ENCODE data around the gene C16orf90.

Gene C16orf90

DNA sequence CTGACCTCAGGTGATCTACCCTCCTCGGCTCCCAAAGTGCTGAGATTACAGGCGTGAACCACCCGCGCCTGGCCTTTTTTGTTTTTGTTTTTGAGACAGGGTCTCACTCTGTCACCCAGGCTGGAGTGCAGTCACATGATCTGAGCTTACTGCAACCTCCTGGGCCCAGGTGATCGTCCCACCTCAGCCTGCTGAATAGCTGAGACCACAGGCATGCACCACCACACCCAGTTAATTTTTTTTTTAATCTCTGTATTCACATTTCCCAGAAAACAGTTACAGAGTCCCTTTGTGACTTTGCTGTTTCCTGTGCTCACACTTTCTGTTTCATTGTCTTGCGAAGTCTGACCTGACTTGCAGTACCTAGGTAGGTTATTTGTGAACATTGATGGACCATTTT is 8.2 kb upstream of the C16orf90 start:
- TF ChIP-seq GLI2 (tag by site-specific recombination; IDR thresholded peaks at IDR 0.05; ENCODE audit: borderline replicate concordance, low read depth), result no peak
- TF ChIP-seq, protein P1, sequence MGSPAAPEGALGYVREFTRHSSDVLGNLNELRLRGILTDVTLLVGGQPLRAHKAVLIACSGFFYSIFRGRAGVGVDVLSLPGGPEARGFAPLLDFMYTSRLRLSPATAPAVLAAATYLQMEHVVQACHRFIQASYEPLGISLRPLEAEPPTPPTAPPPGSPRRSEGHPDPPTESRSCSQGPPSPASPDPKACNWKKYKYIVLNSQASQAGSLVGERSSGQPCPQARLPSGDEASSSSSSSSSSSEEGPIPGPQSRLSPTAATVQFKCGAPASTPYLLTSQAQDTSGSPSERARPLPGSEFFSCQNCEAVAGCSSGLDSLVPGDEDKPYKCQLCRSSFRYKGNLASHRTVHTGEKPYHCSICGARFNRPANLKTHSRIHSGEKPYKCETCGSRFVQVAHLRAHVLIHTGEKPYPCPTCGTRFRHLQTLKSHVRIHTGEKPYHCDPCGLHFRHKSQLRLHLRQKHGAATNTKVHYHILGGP (tag by site-specific recombination; IDR thresholded peaks at IDR 0.05), result no peak
- no peak for TF ChIP-seq ZNF473 (tag by site-specific recombination; IDR thresholded peaks at IDR 0.05)
- TF ChIP-seq ZNF394 (tag by site-specific recombination; IDR thresholded peaks at IDR 0.05; ENCODE audit: borderline replicate concordance), result no peak
- TF ChIP-seq, protein P2, sequence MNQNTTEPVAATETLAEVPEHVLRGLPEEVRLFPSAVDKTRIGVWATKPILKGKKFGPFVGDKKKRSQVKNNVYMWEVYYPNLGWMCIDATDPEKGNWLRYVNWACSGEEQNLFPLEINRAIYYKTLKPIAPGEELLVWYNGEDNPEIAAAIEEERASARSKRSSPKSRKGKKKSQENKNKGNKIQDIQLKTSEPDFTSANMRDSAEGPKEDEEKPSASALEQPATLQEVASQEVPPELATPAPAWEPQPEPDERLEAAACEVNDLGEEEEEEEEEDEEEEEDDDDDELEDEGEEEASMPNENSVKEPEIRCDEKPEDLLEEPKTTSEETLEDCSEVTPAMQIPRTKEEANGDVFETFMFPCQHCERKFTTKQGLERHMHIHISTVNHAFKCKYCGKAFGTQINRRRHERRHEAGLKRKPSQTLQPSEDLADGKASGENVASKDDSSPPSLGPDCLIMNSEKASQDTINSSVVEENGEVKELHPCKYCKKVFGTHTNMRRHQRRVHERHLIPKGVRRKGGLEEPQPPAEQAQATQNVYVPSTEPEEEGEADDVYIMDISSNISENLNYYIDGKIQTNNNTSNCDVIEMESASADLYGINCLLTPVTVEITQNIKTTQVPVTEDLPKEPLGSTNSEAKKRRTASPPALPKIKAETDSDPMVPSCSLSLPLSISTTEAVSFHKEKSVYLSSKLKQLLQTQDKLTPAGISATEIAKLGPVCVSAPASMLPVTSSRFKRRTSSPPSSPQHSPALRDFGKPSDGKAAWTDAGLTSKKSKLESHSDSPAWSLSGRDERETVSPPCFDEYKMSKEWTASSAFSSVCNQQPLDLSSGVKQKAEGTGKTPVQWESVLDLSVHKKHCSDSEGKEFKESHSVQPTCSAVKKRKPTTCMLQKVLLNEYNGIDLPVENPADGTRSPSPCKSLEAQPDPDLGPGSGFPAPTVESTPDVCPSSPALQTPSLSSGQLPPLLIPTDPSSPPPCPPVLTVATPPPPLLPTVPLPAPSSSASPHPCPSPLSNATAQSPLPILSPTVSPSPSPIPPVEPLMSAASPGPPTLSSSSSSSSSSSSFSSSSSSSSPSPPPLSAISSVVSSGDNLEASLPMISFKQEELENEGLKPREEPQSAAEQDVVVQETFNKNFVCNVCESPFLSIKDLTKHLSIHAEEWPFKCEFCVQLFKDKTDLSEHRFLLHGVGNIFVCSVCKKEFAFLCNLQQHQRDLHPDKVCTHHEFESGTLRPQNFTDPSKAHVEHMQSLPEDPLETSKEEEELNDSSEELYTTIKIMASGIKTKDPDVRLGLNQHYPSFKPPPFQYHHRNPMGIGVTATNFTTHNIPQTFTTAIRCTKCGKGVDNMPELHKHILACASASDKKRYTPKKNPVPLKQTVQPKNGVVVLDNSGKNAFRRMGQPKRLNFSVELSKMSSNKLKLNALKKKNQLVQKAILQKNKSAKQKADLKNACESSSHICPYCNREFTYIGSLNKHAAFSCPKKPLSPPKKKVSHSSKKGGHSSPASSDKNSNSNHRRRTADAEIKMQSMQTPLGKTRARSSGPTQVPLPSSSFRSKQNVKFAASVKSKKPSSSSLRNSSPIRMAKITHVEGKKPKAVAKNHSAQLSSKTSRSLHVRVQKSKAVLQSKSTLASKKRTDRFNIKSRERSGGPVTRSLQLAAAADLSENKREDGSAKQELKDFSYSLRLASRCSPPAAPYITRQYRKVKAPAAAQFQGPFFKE (tag by site-specific recombination; IDR thresholded peaks at IDR 0.05; ENCODE audit: borderline replicate concordance), result no peak
- no peak for TF ChIP-seq ZIC2 (tag by site-specific recombination; IDR thresholded peaks at IDR 0.05)
- no peak for TF ChIP-seq ZBTB8A (tag by site-specific recombination; IDR thresholded peaks at IDR 0.05)
- no peak for TF ChIP-seq ZNF354C (tag by site-specific recombination; IDR thresholded peaks at IDR 0.05; ENCODE audit: borderline replicate concordance, low read depth)
- no peak for TF ChIP-seq HOXC10 (CRISPR knock-in tag; IDR thresholded peaks at IDR 0.05)
- TF ChIP-seq, protein P3, sequence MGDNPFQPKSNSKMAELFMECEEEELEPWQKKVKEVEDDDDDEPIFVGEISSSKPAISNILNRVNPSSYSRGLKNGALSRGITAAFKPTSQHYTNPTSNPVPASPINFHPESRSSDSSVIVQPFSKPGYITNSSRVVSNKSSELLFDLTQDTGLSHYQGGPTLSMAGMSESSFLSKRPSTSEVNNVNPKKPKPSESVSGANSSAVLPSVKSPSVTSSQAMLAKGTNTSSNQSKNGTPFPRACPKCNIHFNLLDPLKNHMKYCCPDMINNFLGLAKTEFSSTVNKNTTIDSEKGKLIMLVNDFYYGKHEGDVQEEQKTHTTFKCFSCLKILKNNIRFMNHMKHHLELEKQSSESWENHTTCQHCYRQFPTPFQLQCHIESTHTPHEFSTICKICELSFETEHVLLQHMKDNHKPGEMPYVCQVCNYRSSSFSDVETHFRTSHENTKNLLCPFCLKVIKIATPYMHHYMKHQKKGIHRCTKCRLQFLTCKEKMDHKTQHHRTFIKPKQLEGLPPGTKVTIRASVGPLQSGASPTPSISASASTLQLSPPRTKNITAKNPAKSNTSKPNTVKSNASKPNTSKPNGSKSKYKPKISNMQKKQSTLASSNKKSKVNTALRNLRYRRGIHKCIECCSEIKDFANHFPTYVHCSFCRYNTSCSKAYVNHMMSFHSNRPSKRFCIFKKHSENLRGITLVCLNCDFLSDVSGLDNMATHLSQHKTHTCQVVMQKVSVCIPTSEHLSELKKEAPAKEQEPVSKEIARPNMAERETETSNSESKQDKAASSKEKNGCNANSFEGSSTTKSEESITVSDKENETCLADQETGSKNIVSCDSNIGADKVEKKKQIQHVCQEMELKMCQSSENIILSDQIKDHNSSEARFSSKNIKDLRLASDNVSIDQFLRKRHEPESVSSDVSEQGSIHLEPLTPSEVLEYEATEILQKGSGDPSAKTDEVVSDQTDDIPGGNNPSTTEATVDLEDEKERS (tag by site-specific recombination; IDR thresholded peaks at IDR 0.05), result no peak
- no peak for TF ChIP-seq ZNF707 (tag by site-specific recombination; IDR thresholded peaks at IDR 0.05)
- TF ChIP-seq ZNF112 (tag by site-specific recombination; IDR thresholded peaks at IDR 0.05), result no peak
- no peak for TF ChIP-seq ZBTB7A (tag by site-specific recombination; IDR thresholded peaks at IDR 0.05; ENCODE audit: low read depth)
- TF ChIP-seq ZNF624 (tag by site-specific recombination; IDR thresholded peaks at IDR 0.05), result no peak
- no peak for TF ChIP-seq ZNF155 (tag by site-specific recombination; IDR thresholded peaks at IDR 0.05)
- TF ChIP-seq ZNF138 (tag by site-specific recombination; IDR thresholded peaks at IDR 0.05; ENCODE audit: borderline replicate concordance), result no peak
- TF ChIP-seq, protein P4, sequence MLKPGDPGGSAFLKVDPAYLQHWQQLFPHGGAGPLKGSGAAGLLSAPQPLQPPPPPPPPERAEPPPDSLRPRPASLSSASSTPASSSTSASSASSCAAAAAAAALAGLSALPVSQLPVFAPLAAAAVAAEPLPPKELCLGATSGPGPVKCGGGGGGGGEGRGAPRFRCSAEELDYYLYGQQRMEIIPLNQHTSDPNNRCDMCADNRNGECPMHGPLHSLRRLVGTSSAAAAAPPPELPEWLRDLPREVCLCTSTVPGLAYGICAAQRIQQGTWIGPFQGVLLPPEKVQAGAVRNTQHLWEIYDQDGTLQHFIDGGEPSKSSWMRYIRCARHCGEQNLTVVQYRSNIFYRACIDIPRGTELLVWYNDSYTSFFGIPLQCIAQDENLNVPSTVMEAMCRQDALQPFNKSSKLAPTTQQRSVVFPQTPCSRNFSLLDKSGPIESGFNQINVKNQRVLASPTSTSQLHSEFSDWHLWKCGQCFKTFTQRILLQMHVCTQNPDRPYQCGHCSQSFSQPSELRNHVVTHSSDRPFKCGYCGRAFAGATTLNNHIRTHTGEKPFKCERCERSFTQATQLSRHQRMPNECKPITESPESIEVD (tag by site-specific recombination; IDR thresholded peaks at IDR 0.05), result no peak
- TF ChIP-seq ZNF214 (tag by site-specific recombination; IDR thresholded peaks at IDR 0.05; ENCODE audit: borderline replicate concordance), result no peak
- Histone ChIP-seq H3K36me3 (ENCODE audit: control insufficient read depth in 2 of 2, insufficient read depth in 1 of 2, low read length in 2 of 2) (peaks cover 24 to 28% of the 10 kb centered on the region in 2 experiments; a peak in 2 of 3 replicates), H3K4me1 (ENCODE audit: control insufficient read depth, insufficient read depth, low read length) (no peaks in the 10 kb centered on the region), H3K27ac (ENCODE audit: extremely low read depth, low read depth, low read length) (no peak overlapping the region), H3K9me3 (ENCODE audit: control insufficient read depth, insufficient read depth, low read depth, low read length) (no peaks in the 10 kb centered on the region), H3K4me3 (ENCODE audit: low read depth, low read length) (no peak overlapping the region)
- ChIA-PET POLR2A (no interaction called here), CTCF (no interaction called here)

Data from HEK293 (cell line).